HCT116 (cell line): ENCODE data around the gene CERS3.

Experiments used
- CEBPB ChIP-seq: IDR thresholded peaks from 2 replicates; pipeline ENCODE4 v1.6.1; 2012; ENCODE audit warnings: low read depth
- CTCF ChIP-seq, 3 experiments: fragments of 200-600 bp in 1 of 3; sonication (generic) in 1 of 3; IDR thresholded peaks in 2 of 3; conservative IDR thresholded peaks in 1 of 3; 2 replicates each; pipeline ENCODE4 v1.5.1; 2012 to 2017; ENCODE audit warnings: low read depth in 2 of 3, low read length in 2 of 3, antibody characterized with exemption in 1 of 3, borderline replicate concordance in 1 of 3, control low read depth in 1 of 3, mild to moderate bottlenecking in 1 of 3, mixed read lengths in 1 of 3, mixed run types in 1 of 3, moderate library complexity in 1 of 3; ENCODE audit not compliant: insufficient read depth in 1 of 3
- EGR1 ChIP-seq: IDR thresholded peaks from 2 replicates; pipeline ENCODE4 v1.6.1; 2012; ENCODE audit warnings: low read depth
- SP1 ChIP-seq: IDR thresholded peaks from 2 replicates; pipeline ENCODE4 v1.6.1; 2012; ENCODE audit warnings: low read depth
- YY1 ChIP-seq: IDR thresholded peaks from 2 replicates; pipeline ENCODE4 v1.6.1; 2011; ENCODE audit warnings: low read length, low read depth, moderate library complexity, mild to moderate bottlenecking; ENCODE audit not compliant: insufficient replicate concordance; ENCODE audit errors: extremely low read depth
- ZNF274 ChIP-seq: fragments of 200-500 bp; sonication (Bioruptor generic); IDR thresholded peaks from 2 replicates; pipeline ENCODE4 v1.6.1; 2014; ENCODE audit warnings: mild to moderate bottlenecking, low read depth, low read length, inconsistent platforms

GRCh38 chr15:100350434-100351226, 178.1 kb downstream of the CERS3 start:
- no peak for TF ChIP-seq ZNF274
- TF ChIP-seq SP1, result no peak
- TF ChIP-seq CTCF (IDR thresholded peaks at IDR 0.05 in 2 of 3, conservative IDR thresholded peaks at IDR 0.05 in 1 of 3; ENCODE audit: borderline replicate concordance in 1 of 3, insufficient read depth in 1 of 3, low read depth in 2 of 3, low read length in 2 of 3), result no peak
- TF ChIP-seq YY1, result no peak
- no peak for TF ChIP-seq EGR1
- TF ChIP-seq CEBPB, result no peak
